ENCODE results near the gene BICDL1. TPM values are rescaled to one million over a fixed set of nuclear protein-coding genes. Genes with fewer than 3 reads are reported as not detected.

The BICDL1 gene
- total RNA-seq, 1 experiment from 2014 or later: 14.2 TPM

- CTCF ChIA-PET: no interaction called here
- Mint-ChIP-seq H3K9me3 (ENCODE audit: unreplicated experiment) (no peaks in the 10 kb centered on the region), H3K27ac (ENCODE audit: unreplicated experiment) (no peak overlapping the region), H3K4me1 (ENCODE audit: low read depth, unreplicated experiment) (no peaks in the 10 kb centered on the region), H3K36me3 (ENCODE audit: insufficient read depth, unreplicated experiment) (no peaks in the 10 kb centered on the region), H3K27me3 (ENCODE audit: insufficient read depth, unreplicated experiment) (peaks cover 3% of the 10 kb centered on the region), H3K4me3 (ENCODE audit: unreplicated experiment) (no peak overlapping the region)
- DNase-seq: no peak
- Histone ChIP-seq H3K27me3 (replicated peaks; ENCODE audit: control insufficient read depth, insufficient read depth, low read length) (no peaks in the 10 kb centered on the region), H3K4me1 (no peaks in the 10 kb centered on the region), H3K4me3 (ENCODE audit: low read depth, low read length) (no peak overlapping the region), H3K9me3 (no peaks in the 10 kb centered on the region), H3K36me3 (ENCODE audit: control insufficient read depth, insufficient read depth, low read length) (no peaks in the 10 kb centered on the region)
- BruUV-seq (replicated peaks): no TSS peak
- POLR2A ChIA-PET: no interaction called here
- intact Hi-C loops (cut with micrococcal nuclease; ENCODE audit: unreplicated experiment): no loop called here
- TF ChIP-seq CTCF (IDR thresholded peaks at IDR 0.05; ENCODE audit: insufficient read depth in 1 of 2, low read depth in 1 of 2, low read length in 1 of 2, severe bottlenecking in 1 of 2, unreplicated experiment in 1 of 2): no peak
Measured at GRCh38 chr12:119942386-119942785, 46.6 kb upstream of the BICDL1 start.

GRCh38 chr12:119946213-119946612 lies 42.8 kb upstream of the BICDL1 start:
- ChIA-PET CTCF (interaction anchor here (0.6 kb wide), 1 partner anchor 21 kb away, joined by 3 read pairs; no protein-coding TSS in a partner anchor), POLR2A (no interaction called here)
- H3K36me3 Mint-ChIP-seq (ENCODE audit: insufficient read depth, unreplicated experiment): no peaks in the 10 kb centered on the region
- H3K9me3 Mint-ChIP-seq (ENCODE audit: unreplicated experiment): no peaks in the 10 kb centered on the region
- no peaks in the 10 kb centered on the region for H3K4me1 ChIP-seq
- H3K36me3 ChIP-seq (ENCODE audit: control insufficient read depth, insufficient read depth, low read length): no peaks in the 10 kb centered on the region
- no TSS peak for BruUV-seq (replicated peaks)
- no peaks in the 10 kb centered on the region for H3K4me1 Mint-ChIP-seq (ENCODE audit: low read depth, unreplicated experiment)
- no peak for TF ChIP-seq CTCF (IDR thresholded peaks at IDR 0.05; ENCODE audit: insufficient read depth in 1 of 2, low read depth in 1 of 2, low read length in 1 of 2, severe bottlenecking in 1 of 2, unreplicated experiment in 1 of 2)
- H3K4me3 Mint-ChIP-seq (ENCODE audit: unreplicated experiment): no peak overlapping the region
- H3K4me3 ChIP-seq (ENCODE audit: low read depth, low read length): no peak overlapping the region
- no peak for DNase-seq
- H3K27ac Mint-ChIP-seq (ENCODE audit: unreplicated experiment): no peak overlapping the region
- H3K27me3 Mint-ChIP-seq (ENCODE audit: insufficient read depth, unreplicated experiment): peaks cover 3% of the 10 kb centered on the region
- H3K27me3 ChIP-seq (replicated peaks; ENCODE audit: control insufficient read depth, insufficient read depth, low read length): no peaks in the 10 kb centered on the region
- intact Hi-C loops (cut with micrococcal nuclease; ENCODE audit: unreplicated experiment): no loop called here
- no peaks in the 10 kb centered on the region for H3K9me3 ChIP-seq

GRCh38 chr12:119949145-119949544 lies 39.9 kb upstream of the BICDL1 start:
- no peaks in the 10 kb centered on the region for H3K36me3 Mint-ChIP-seq (ENCODE audit: insufficient read depth, unreplicated experiment)

More at GRCh38 chr12:119949145-119949544, 39.9 kb upstream of the BICDL1 start:
- no peak for TF ChIP-seq CTCF (IDR thresholded peaks at IDR 0.05; ENCODE audit: insufficient read depth in 1 of 2, low read depth in 1 of 2, low read length in 1 of 2, severe bottlenecking in 1 of 2, unreplicated experiment in 1 of 2)
- Histone ChIP-seq H3K4me1 (no peaks in the 10 kb centered on the region), H3K9me3 (no peaks in the 10 kb centered on the region), H3K27me3 (replicated peaks; ENCODE audit: control insufficient read depth, insufficient read depth, low read length) (no peaks in the 10 kb centered on the region), H3K36me3 (ENCODE audit: control insufficient read depth, insufficient read depth, low read length) (no peaks in the 10 kb centered on the region), H3K4me3 (ENCODE audit: low read depth, low read length) (no peak overlapping the region)
- ChIA-PET POLR2A (no interaction called here), CTCF (no interaction called here)
- no peak overlapping the region for H3K27ac Mint-ChIP-seq (ENCODE audit: unreplicated experiment)
- H3K4me1 Mint-ChIP-seq (ENCODE audit: low read depth, unreplicated experiment): no peaks in the 10 kb centered on the region
- BruUV-seq (replicated peaks): no TSS peak
- intact Hi-C loops (cut with micrococcal nuclease; ENCODE audit: unreplicated experiment): no loop called here
- DNase-seq: no peak
- no peak overlapping the region for H3K4me3 Mint-ChIP-seq (ENCODE audit: unreplicated experiment)
- H3K9me3 Mint-ChIP-seq (ENCODE audit: unreplicated experiment): no peaks in the 10 kb centered on the region
- H3K27me3 Mint-ChIP-seq (ENCODE audit: insufficient read depth, unreplicated experiment): peaks cover 3% of the 10 kb centered on the region
